Measurements from ENCODE around the gene RNF17.

The RNF17 gene

GRCh38 chr13:24717217-24717616, 46.8 kb upstream of the RNF17 start:
- TF ChIP-seq RAD21 (IDR thresholded peaks at IDR 0.05; ENCODE audit: low read depth) (no peak), EP300 (IDR thresholded peaks at IDR 0.05; ENCODE audit: borderline replicate concordance) (no peak), YY1 (IDR thresholded peaks at IDR 0.05; ENCODE audit: low read depth) (no peak), FOXM1 (IDR thresholded peaks at IDR 0.05; ENCODE audit: borderline replicate concordance, low read depth) (no peak), ZBTB7A (IDR thresholded peaks at IDR 0.05; ENCODE audit: low read depth) (no peak), TAF1 (IDR thresholded peaks at IDR 0.05; ENCODE audit: low read depth) (no peak), REST (IDR thresholded peaks at IDR 0.05; ENCODE audit: low read depth) (no peak), CEBPB (IDR thresholded peaks at IDR 0.05) (no peak), NFIC (IDR thresholded peaks at IDR 0.05) (no peak), TCF12 (IDR thresholded peaks at IDR 0.05; ENCODE audit: low read depth) (no peak), CREB1 (IDR thresholded peaks at IDR 0.05; ENCODE audit: low read depth) (no peak), TEAD4 (IDR thresholded peaks at IDR 0.05) (no peak), EGR1 (IDR thresholded peaks at IDR 0.05) (no peak)
- TF ChIP-seq, protein P1, sequence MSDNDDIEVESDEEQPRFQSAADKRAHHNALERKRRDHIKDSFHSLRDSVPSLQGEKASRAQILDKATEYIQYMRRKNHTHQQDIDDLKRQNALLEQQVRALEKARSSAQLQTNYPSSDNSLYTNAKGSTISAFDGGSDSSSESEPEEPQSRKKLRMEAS (IDR thresholded peaks at IDR 0.05), result no peak
- TF ChIP-seq, protein P2, sequence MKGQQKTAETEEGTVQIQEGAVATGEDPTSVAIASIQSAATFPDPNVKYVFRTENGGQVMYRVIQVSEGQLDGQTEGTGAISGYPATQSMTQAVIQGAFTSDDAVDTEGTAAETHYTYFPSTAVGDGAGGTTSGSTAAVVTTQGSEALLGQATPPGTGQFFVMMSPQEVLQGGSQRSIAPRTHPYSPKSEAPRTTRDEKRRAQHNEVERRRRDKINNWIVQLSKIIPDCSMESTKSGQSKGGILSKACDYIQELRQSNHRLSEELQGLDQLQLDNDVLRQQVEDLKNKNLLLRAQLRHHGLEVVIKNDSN (IDR thresholded peaks at IDR 0.05), result no peak

GRCh38 chr13:24718192-24718965, 45.6 kb upstream of the RNF17 start:
- TF ChIP-seq, protein P2 (IDR thresholded peaks at IDR 0.05), result no peak
- no peak for TF ChIP-seq ZBTB7A (IDR thresholded peaks at IDR 0.05; ENCODE audit: low read depth)
- no peak for TF ChIP-seq TEAD4 (IDR thresholded peaks at IDR 0.05)
- TF ChIP-seq RAD21 (IDR thresholded peaks at IDR 0.05; ENCODE audit: low read depth), result no peak
- no peak for TF ChIP-seq TAF1 (IDR thresholded peaks at IDR 0.05; ENCODE audit: low read depth)
- no peak for TF ChIP-seq CEBPB (IDR thresholded peaks at IDR 0.05)
- TF ChIP-seq EP300 (IDR thresholded peaks at IDR 0.05; ENCODE audit: borderline replicate concordance), result no peak
- TF ChIP-seq, protein P1 (IDR thresholded peaks at IDR 0.05), result no peak
- no peak for TF ChIP-seq EGR1 (IDR thresholded peaks at IDR 0.05)
- no peak for TF ChIP-seq TCF12 (IDR thresholded peaks at IDR 0.05; ENCODE audit: low read depth)

DNA sequence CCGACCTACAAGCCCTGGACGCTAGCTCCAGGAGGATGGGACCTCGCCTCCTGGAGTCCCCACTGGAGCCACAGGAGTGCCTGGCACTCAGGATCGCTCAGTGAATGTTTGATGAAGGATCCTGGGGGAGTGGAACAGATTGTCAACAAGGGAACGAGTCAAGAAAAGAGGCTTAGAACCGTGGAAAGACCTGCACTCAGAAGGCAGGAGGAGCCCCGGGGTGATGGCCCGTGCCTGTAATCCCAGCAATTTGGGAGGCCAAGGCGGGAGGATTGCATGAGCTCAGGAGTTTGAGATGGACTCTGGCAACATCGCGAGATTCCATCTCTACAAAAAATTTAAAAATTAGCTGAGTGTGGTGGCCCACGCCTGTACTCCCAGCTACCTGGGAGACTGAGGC, 44.8 kb upstream of the RNF17 start:
- TF ChIP-seq NFIC (IDR thresholded peaks at IDR 0.05) (no peak), REST (IDR thresholded peaks at IDR 0.05; ENCODE audit: low read depth) (no peak), FOXM1 (IDR thresholded peaks at IDR 0.05; ENCODE audit: borderline replicate concordance, low read depth) (no peak), TCF12 (IDR thresholded peaks at IDR 0.05; ENCODE audit: low read depth) (no peak), RAD21 (IDR thresholded peaks at IDR 0.05; ENCODE audit: low read depth) (no peak), TEAD4 (IDR thresholded peaks at IDR 0.05) (no peak), ZBTB7A (IDR thresholded peaks at IDR 0.05; ENCODE audit: low read depth) (no peak), TAF1 (IDR thresholded peaks at IDR 0.05; ENCODE audit: low read depth) (no peak), CEBPB (IDR thresholded peaks at IDR 0.05) (no peak), CREB1 (IDR thresholded peaks at IDR 0.05; ENCODE audit: low read depth) (no peak), EGR1 (IDR thresholded peaks at IDR 0.05) (no peak), YY1 (IDR thresholded peaks at IDR 0.05; ENCODE audit: low read depth) (no peak), EP300 (IDR thresholded peaks at IDR 0.05; ENCODE audit: borderline replicate concordance) (no peak)
- TF ChIP-seq, protein P1 (IDR thresholded peaks at IDR 0.05), result no peak
- TF ChIP-seq, protein P2 (IDR thresholded peaks at IDR 0.05), result no peak

DNA sequence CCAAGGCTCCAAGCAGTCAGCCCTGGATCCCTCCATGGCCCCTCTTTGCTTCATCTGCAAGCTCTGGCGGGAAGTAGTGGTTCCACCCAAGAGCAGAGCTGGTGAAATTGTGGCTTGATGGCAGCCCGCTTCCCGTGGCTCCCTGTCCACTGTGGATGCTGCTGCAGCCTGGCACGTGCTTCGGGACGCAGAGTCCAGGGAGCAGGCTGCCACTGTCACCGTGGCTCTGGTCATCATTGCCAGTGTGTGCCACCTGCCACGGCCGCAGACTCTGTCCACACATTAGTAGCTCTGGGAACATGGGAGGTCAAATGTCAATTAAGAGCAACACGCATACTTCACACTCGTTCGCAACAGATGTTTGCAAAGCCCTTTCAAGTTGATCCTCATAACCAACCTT, 40.8 kb upstream of the RNF17 start:
- TF ChIP-seq NFIC (IDR thresholded peaks at IDR 0.05) (no peak), ZBTB7A (IDR thresholded peaks at IDR 0.05; ENCODE audit: low read depth) (no peak), FOXM1 (IDR thresholded peaks at IDR 0.05; ENCODE audit: borderline replicate concordance, low read depth) (no peak)
- TF ChIP-seq, protein P1 (IDR thresholded peaks at IDR 0.05), result no peak
- TF ChIP-seq, protein P2 (IDR thresholded peaks at IDR 0.05), result no peak

All from Ishikawa (cell line).